Epithelial cell of esophagus (primary cell): ENCODE data around the gene RNF43.

Source experiments
- DNase-seq: peaks from one replicate; pipeline ENCODE4 v3.0.0; 2010; ENCODE audit warnings: low read depth
- H3K4me3 ChIP-seq: 2 replicates; pipeline ENCODE4 v1.5.1; 2011; ENCODE audit warnings: mild to moderate bottlenecking, low read length, control low read depth
- CTCF ChIP-seq: IDR thresholded peaks from 2 replicates; pipeline ENCODE4 v1.5.1; 2011; ENCODE audit warnings: low read depth, mild to moderate bottlenecking, low read length, control low read depth, inconsistent platforms; ENCODE audit not compliant: insufficient read depth; ENCODE audit errors: missing control alignments

Gene RNF43

GRCh38 chr17:58388302-58389190, 28.8 kb downstream of the RNF43 start:
- no peak for TF ChIP-seq CTCF
- no peak overlapping the region for H3K4me3 ChIP-seq
- no peak for DNase-seq

- no peak for DNase-seq
- no peak for TF ChIP-seq CTCF
- no peak overlapping the region for H3K4me3 ChIP-seq
These were observed 29.5 kb downstream of the RNF43 start for GRCh38 chr17:58387834-58388233.

GRCh38 chr17:58386708-58387107, 30.6 kb downstream of the RNF43 start:
- no peak overlapping the region for H3K4me3 ChIP-seq
- no peak for DNase-seq
- no peak for TF ChIP-seq CTCF

- H3K4me3 ChIP-seq, result no peak overlapping the region
- TF ChIP-seq CTCF, result no peak
- no peak for DNase-seq
These were observed 31.9 kb downstream of the RNF43 start for GRCh38 chr17:58385359-58385899.

GRCh38 chr17:58384897-58385296, 32.4 kb downstream of the RNF43 start:
- no peak for DNase-seq
- no peak overlapping the region for H3K4me3 ChIP-seq
- no peak for TF ChIP-seq CTCF

- no peak overlapping the region for H3K4me3 ChIP-seq
- no peak for TF ChIP-seq CTCF
- DNase-seq, result no peak
These were observed 33.4 kb downstream of the RNF43 start for GRCh38 chr17:58383892-58384462.
